Measurements from ENCODE around the gene IGF1R. TPM values are rescaled to one million over a fixed set of nuclear protein-coding genes. Genes with fewer than 3 reads are reported as not detected.

The IGF1R gene
- total and polyA plus RNA-seq, 2 of the 13 experiments (the other 11 are each of a cell fraction or from before 2014, with no cell fraction given), result 15.9 to 18.4 TPM

DNA sequence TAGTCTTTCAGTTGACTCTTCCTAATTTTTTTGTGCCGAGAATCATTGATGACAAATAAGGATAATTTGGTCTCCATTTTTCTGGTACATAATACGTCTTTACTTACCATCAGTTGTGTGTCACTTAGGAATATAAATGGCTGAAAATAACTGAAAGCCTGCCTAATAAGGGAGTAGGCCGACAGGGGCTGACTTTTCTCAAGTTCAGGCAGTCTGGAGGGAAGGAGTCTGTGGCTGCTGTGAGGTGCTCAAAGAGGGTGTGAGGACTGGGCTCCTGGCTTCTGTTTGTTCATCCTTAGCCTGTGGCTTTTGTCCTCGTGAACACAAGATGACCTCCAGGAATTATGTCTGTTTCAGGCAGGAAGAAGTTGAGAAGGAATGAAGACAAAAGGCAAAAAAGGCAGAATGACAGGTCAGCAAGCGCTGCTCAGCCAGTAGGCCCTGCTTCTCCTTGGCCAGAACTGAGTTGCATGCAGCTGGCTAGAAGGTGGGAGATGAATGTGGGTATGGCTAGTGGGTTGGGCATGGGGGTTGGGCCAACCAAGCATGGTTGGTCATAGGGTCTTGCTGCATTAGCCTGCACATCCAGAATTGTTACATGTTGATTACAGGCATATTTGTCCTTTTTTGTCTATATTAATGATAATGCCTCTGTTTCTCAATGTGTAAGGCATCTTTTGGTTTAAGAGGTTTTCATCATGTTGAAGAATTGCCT, 29.2 kb downstream of the IGF1R start:
- H3K27ac ChIP-seq (ENCODE audit: extremely low read length, insufficient read depth, low read length), result no peak overlapping the region
- H2AFZ ChIP-seq (ENCODE audit: low read length), result no peak overlapping the region
- H3K79me2 ChIP-seq (ENCODE audit: insufficient read depth, low read length), result peaks cover 96% of the 10 kb centered on the region
- DNase-seq (ENCODE audit: low spot score), result no peak
- no TSS peak for BruUV-seq (replicated peaks)
- H3K4me2 ChIP-seq (ENCODE audit: low read depth, low read length), result no peak overlapping the region
- no peaks in the 10 kb centered on the region for H3K27me3 ChIP-seq (ENCODE audit: control insufficient read depth in 1 of 2, insufficient read depth in 2 of 2, low read length in 2 of 2)
- H3K4me3 ChIP-seq (replicated peaks in 1 of 3; ENCODE audit: insufficient read depth in 1 of 3, low read depth in 2 of 3, low read length in 3 of 3), result no peak overlapping the region
- peaks cover 67% of the 10 kb centered on the region for H3K4me1 ChIP-seq (ENCODE audit: insufficient read depth, low read length)
- no peaks in the 10 kb centered on the region for H3K9me3 ChIP-seq (ENCODE audit: low read length)
- FAIRE-seq, result no peak
- intact Hi-C loops (cut with micrococcal nuclease; ENCODE audit: unreplicated experiment) (no loop called here), in situ Hi-C loops (cut with HindIII; ENCODE audit: extremely low pct_ligation_motif_present, low pct_unique_long_range_greater_than_20kb) (no loop called here)
- POLR2A ChIA-PET, result no interaction called here
- ATAC-seq, result no peak
- TF ChIP-seq TP53 (CRISPR knock-in tag; conservative IDR thresholded peaks at IDR 0.05) (0 out of 2 replicates have a peak, but pooled peaks have one; percentile 26), ZNF746 (CRISPR knock-in tag; IDR thresholded peaks at IDR 0.05) (no peak), NAIF1 (CRISPR knock-in tag; IDR thresholded peaks at IDR 0.05; ENCODE audit: borderline replicate concordance) (no peak)
- TF ChIP-seq, protein P1, sequence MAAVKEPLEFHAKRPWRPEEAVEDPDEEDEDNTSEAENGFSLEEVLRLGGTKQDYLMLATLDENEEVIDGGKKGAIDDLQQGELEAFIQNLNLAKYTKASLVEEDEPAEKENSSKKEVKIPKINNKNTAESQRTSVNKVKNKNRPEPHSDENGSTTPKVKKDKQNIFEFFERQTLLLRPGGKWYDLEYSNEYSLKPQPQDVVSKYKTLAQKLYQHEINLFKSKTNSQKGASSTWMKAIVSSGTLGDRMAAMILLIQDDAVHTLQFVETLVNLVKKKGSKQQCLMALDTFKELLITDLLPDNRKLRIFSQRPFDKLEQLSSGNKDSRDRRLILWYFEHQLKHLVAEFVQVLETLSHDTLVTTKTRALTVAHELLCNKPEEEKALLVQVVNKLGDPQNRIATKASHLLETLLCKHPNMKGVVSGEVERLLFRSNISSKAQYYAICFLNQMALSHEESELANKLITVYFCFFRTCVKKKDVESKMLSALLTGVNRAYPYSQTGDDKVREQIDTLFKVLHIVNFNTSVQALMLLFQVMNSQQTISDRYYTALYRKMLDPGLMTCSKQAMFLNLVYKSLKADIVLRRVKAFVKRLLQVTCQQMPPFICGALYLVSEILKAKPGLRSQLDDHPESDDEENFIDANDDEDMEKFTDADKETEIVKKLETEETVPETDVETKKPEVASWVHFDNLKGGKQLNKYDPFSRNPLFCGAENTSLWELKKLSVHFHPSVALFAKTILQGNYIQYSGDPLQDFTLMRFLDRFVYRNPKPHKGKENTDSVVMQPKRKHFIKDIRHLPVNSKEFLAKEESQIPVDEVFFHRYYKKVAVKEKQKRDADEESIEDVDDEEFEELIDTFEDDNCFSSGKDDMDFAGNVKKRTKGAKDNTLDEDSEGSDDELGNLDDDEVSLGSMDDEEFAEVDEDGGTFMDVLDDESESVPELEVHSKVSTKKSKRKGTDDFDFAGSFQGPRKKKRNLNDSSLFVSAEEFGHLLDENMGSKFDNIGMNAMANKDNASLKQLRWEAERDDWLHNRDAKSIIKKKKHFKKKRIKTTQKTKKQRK (IDR thresholded peaks at IDR 0.05; ENCODE audit: low read length), result no peak
- H3K36me3 ChIP-seq (replicated peaks in 1 of 2; ENCODE audit: control insufficient read depth in 1 of 2, insufficient read depth in 2 of 2, low read length in 2 of 2), result no peaks in the 10 kb centered on the region
- CTCF ChIA-PET (ENCODE audit: low intra/inter-chr PET ratio, low total read pairs), result no interaction called here
- H3K9ac ChIP-seq (ENCODE audit: insufficient read depth, low read depth, low read length), result no peak overlapping the region
- peaks cover 16% of the 10 kb centered on the region for H4K20me1 ChIP-seq (ENCODE audit: insufficient read depth, low read length)
- 92% methylated on average over 5 of the region's 5 CpGs for WGBS (ENCODE audit: low lambda C conversion rate)

GRCh38 chr15:98678484-98678883, 30.1 kb downstream of the IGF1R start:
- CTCF ChIA-PET (ENCODE audit: low intra/inter-chr PET ratio, low total read pairs), result no interaction called here
- no TSS peak for BruUV-seq (replicated peaks)
- Histone ChIP-seq H2AFZ (ENCODE audit: low read length) (no peak overlapping the region), H3K79me2 (ENCODE audit: insufficient read depth, low read length) (peaks cover 96% of the 10 kb centered on the region), H3K9ac (ENCODE audit: insufficient read depth, low read depth, low read length) (no peak overlapping the region), H4K20me1 (ENCODE audit: insufficient read depth, low read length) (peaks cover 20% of the 10 kb centered on the region), H3K4me1 (ENCODE audit: insufficient read depth, low read length) (peaks cover 67% of the 10 kb centered on the region), H3K4me3 (replicated peaks in 1 of 3; ENCODE audit: insufficient read depth in 1 of 3, low read depth in 2 of 3, low read length in 3 of 3) (no peak overlapping the region), H3K9me3 (ENCODE audit: low read length) (no peaks in the 10 kb centered on the region), H3K36me3 (replicated peaks in 1 of 2; ENCODE audit: control insufficient read depth in 1 of 2, insufficient read depth in 2 of 2, low read length in 2 of 2) (no peaks in the 10 kb centered on the region), H3K27ac (ENCODE audit: extremely low read length, insufficient read depth, low read length) (no peak overlapping the region), H3K27me3 (ENCODE audit: control insufficient read depth in 1 of 2, insufficient read depth in 2 of 2, low read length in 2 of 2) (no peaks in the 10 kb centered on the region), H3K4me2 (ENCODE audit: low read depth, low read length) (no peak overlapping the region)
- DNase-seq (ENCODE audit: low spot score) (no peak), FAIRE-seq (no peak), ATAC-seq (no peak)
- intact Hi-C loops (cut with micrococcal nuclease; ENCODE audit: unreplicated experiment) (no loop called here), in situ Hi-C loops (cut with HindIII; ENCODE audit: extremely low pct_ligation_motif_present, low pct_unique_long_range_greater_than_20kb) (no loop called here)
- WGBS (ENCODE audit: low lambda C conversion rate), result over 99% methylated on average over 7 of the region's 7 CpGs
- POLR2A ChIA-PET, result no interaction called here
- no peak for TF ChIP-seq HMG20B (CRISPR knock-in tag; conservative IDR thresholded peaks at IDR 0.05)
- no peak for TF ChIP-seq ZNF501 (CRISPR knock-in tag; IDR thresholded peaks at IDR 0.05)
- TF ChIP-seq ZNF292 (CRISPR knock-in tag; IDR thresholded peaks at IDR 0.05; ENCODE audit: borderline replicate concordance, low read depth), result no peak
- TF ChIP-seq SPEN (CRISPR knock-in tag; IDR thresholded peaks at IDR 0.05; ENCODE audit: low read depth), result no peak
- TF ChIP-seq, protein P2, sequence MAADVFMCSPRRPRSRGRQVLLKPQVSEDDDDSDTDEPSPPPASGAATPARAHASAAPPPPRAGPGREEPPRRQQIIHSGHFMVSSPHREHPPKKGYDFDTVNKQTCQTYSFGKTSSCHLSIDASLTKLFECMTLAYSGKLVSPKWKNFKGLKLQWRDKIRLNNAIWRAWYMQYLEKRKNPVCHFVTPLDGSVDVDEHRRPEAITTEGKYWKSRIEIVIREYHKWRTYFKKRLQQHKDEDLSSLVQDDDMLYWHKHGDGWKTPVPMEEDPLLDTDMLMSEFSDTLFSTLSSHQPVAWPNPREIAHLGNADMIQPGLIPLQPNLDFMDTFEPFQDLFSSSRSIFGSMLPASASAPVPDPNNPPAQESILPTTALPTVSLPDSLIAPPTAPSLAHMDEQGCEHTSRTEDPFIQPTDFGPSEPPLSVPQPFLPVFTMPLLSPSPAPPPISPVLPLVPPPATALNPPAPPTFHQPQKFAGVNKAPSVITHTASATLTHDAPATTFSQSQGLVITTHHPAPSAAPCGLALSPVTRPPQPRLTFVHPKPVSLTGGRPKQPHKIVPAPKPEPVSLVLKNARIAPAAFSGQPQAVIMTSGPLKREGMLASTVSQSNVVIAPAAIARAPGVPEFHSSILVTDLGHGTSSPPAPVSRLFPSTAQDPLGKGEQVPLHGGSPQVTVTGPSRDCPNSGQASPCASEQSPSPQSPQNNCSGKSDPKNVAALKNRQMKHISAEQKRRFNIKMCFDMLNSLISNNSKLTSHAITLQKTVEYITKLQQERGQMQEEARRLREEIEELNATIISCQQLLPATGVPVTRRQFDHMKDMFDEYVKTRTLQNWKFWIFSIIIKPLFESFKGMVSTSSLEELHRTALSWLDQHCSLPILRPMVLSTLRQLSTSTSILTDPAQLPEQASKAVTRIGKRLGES (CRISPR knock-in tag; IDR thresholded peaks at IDR 0.05; ENCODE audit: borderline replicate concordance), result no peak
- TF ChIP-seq ZNF136 (CRISPR knock-in tag; IDR thresholded peaks at IDR 0.05; ENCODE audit: low read depth), result no peak
- TF ChIP-seq MYNN (CRISPR knock-in tag; IDR thresholded peaks at IDR 0.05; ENCODE audit: low read depth), result no peak
- no peak for TF ChIP-seq TOPORS (CRISPR knock-in tag; IDR thresholded peaks at IDR 0.05)
